HFFc6 (cell line): Measurements from ENCODE around the gene STAMBPL1. TPM values are rescaled to one million over a fixed set of nuclear protein-coding genes. Genes with fewer than 3 reads are reported as not detected.
A peak's percentile ranks its signal among the peaks of the same experiment; 100 is the strongest.
"Not testable (repeated sequence)": the region's sequence is repeated elsewhere in the genome, so short reads cannot be mapped to it uniquely, and the experiment has no call there.

Source experiments
- DNase-seq: peaks from one replicate; pipeline ENCODE4 v3.0.0-alpha.2; 2018
- H3K27ac Mint-ChIP-seq: 2 replicates; pipeline ENCODE4 v1.8.0; 2020; ENCODE audit warnings: mild to moderate bottlenecking, mixed read lengths
- H3K27me3 Mint-ChIP-seq: 2 replicates; pipeline ENCODE4 v1.8.0; 2021; ENCODE audit warnings: mild to moderate bottlenecking, moderate library complexity, mixed read lengths; ENCODE audit not compliant: insufficient read depth
- H3K36me3 Mint-ChIP-seq: 2 replicates; pipeline ENCODE4 v1.8.0; 2021; ENCODE audit warnings: low read depth, mixed read lengths
- H3K4me1 Mint-ChIP-seq: 2 replicates; pipeline ENCODE4 v1.8.0; 2020; ENCODE audit warnings: low read depth, mixed read lengths
- H3K4me3 Mint-ChIP-seq: 2 replicates; pipeline ENCODE4 v1.8.0; 2020; ENCODE audit warnings: mild to moderate bottlenecking, moderate library complexity, mixed read lengths
- H3K9me3 Mint-ChIP-seq: 2 replicates; pipeline ENCODE4 v1.8.0; 2020; ENCODE audit warnings: mild to moderate bottlenecking, mixed read lengths
- total RNA-seq, 6 experiments: library from RNA; stranded (reverse); fragmentation: NEBNext Ultra II Directional; extraction: Animal tissue kit (Norgen Biotek cat#: 25700); gene quantifications; 2 replicates in 1 of 6; 3 replicates in 5 of 6; pipeline ENCODE4 v1.2.3, GENCODE V29; 2021
- TF ChIP-seq, protein P1 (sequence below): fragments of 200-600 bp; sonication (generic); IDR thresholded peaks from 2 replicates; pipeline ENCODE4 v1.5.0; 2021; ENCODE audit warnings: antibody characterized with exemption, mild to moderate bottlenecking

STAMBPL1 gene
- total RNA-seq, 6 experiments from 2014 or later: 28.8 to 44.9 (median 40.6) TPM

DNA sequence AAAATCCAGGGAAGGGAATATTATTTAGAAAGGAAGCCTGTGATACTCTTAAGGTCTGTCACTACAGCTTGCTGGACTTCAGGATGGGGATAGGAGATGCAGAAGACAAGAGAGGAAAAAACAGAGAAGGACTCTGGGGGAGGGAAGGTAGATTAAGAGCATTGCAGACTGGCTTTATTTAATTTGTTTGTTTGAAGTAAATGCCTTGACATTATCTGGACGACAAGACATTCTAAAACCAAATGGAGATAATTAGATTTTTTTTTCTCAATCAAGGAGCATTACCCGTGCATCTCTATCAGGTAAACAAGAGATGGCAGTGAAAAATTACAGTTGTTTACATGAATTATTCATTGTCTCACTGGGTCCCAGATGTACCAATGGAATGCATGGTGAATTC is 48.2 kb downstream of the STAMBPL1 start:
- H3K4me1 Mint-ChIP-seq: peaks cover 63% of the 10 kb centered on the region
- DNase-seq: no peak
- H3K36me3 Mint-ChIP-seq: peaks cover 36% of the 10 kb centered on the region
- no peaks in the 10 kb centered on the region for H3K9me3 Mint-ChIP-seq
- no peak overlapping the region for H3K27ac Mint-ChIP-seq
- H3K27me3 Mint-ChIP-seq: no peaks in the 10 kb centered on the region
- TF ChIP-seq, protein P1, sequence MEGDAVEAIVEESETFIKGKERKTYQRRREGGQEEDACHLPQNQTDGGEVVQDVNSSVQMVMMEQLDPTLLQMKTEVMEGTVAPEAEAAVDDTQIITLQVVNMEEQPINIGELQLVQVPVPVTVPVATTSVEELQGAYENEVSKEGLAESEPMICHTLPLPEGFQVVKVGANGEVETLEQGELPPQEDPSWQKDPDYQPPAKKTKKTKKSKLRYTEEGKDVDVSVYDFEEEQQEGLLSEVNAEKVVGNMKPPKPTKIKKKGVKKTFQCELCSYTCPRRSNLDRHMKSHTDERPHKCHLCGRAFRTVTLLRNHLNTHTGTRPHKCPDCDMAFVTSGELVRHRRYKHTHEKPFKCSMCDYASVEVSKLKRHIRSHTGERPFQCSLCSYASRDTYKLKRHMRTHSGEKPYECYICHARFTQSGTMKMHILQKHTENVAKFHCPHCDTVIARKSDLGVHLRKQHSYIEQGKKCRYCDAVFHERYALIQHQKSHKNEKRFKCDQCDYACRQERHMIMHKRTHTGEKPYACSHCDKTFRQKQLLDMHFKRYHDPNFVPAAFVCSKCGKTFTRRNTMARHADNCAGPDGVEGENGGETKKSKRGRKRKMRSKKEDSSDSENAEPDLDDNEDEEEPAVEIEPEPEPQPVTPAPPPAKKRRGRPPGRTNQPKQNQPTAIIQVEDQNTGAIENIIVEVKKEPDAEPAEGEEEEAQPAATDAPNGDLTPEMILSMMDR: no peak
- no peak overlapping the region for H3K4me3 Mint-ChIP-seq

DNA sequence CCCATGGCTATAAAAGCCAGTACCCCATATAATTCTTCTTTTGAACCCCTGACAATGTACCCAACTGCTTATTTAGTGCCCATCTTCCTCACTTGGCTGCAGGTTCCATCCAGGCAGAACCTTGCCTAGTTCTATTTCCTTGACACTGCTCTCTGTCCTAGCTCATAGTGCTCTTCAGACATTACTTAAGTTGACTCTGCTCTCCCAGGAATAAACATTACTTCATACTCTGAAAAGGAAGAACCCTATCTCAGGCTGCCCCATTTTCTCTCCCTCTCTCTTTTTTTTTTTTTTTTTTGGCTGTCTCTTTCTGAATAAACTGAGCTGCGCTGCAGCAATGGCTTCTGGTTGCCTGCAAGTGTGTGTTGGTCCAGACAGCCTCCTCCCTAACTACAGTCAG is 51.5 kb downstream of the STAMBPL1 start:
- DNase-seq: no peak
- Mint-ChIP-seq H3K27ac (peak overlapping the region; percentile 37; the same call in 1 of the 2 replicates), H3K36me3 (peaks cover 30% of the 10 kb centered on the region), H3K4me1 (peaks cover 50% of the 10 kb centered on the region), H3K9me3 (no peaks in the 10 kb centered on the region), H3K27me3 (no peaks in the 10 kb centered on the region; the same call in 1 of the 2 replicates), H3K4me3 (no peak overlapping the region)
- TF ChIP-seq, protein P1: no peak

DNA sequence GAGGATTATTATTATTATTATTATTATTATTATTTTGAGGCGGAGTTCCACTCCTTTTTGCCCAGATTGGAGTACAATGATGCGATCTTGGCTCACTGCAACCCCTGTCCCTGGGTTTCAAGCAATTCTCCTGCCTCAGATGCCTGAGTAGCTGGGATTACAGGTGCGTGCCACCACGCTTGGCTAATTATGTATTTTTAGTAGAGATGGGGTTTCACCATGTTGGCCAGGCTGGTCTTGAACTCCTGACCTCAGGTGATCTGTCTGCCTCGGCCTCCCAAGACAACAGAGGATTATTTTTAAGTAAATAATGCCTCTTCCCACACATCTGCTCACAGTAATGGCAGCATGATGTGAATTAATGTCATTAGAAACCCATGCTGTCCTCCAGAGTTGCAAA is 52.0 kb downstream of the STAMBPL1 start:
- peaks cover 34% of the 10 kb centered on the region for H3K36me3 Mint-ChIP-seq
- H3K27ac Mint-ChIP-seq: peak overlapping the region; percentile 68
- peaks cover 45% of the 10 kb centered on the region for H3K4me1 Mint-ChIP-seq
- H3K9me3 Mint-ChIP-seq, DNase-seq, H3K27me3 Mint-ChIP-seq, H3K4me3 Mint-ChIP-seq: not testable (repeated sequence)

DNA sequence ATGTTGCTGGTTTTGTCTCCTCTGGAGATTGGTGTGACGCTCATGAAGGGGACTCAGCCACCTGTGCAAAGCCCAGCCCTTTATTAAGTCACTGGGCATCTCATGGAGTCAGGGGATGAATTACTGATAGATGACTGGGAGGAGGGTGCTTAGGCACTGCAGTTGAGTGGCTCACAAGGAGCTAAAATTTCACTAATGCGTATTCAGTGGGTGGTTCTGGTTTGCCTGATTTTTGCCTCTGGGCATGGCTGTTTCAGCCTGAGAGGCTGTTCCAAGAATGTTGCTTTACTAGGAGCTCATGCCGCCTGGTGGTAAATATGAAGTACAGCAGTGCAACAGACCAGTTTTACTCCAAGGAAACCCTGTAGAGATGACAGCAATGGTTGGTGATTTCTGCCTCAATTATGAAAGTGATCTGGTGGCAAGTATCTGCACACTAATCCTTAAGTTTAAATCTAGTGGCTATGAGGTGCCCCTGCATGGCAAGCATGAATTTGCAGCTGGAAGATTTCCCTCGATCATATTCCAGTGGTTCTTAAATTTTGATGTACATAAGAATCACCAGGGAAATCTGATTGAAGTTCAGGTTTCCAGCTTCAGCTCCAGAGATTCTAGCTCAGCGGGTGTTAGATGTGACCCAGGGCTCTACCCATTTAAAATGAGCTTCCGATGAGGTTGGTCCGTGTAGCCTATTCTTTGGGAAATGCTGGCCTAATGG is 52.7 kb downstream of the STAMBPL1 start:
- H3K9me3 Mint-ChIP-seq: no peaks in the 10 kb centered on the region
- peaks cover 34% of the 10 kb centered on the region for H3K36me3 Mint-ChIP-seq
- peaks cover 39% of the 10 kb centered on the region for H3K4me1 Mint-ChIP-seq
- H3K27me3 Mint-ChIP-seq: no peaks in the 10 kb centered on the region; the same call in 1 of the 2 replicates
- DNase-seq: peak; percentile 93
- peak overlapping the region; percentile 68 for H3K27ac Mint-ChIP-seq
- TF ChIP-seq, protein P1: peak; percentile 97
- H3K4me3 Mint-ChIP-seq: no peak overlapping the region

DNA sequence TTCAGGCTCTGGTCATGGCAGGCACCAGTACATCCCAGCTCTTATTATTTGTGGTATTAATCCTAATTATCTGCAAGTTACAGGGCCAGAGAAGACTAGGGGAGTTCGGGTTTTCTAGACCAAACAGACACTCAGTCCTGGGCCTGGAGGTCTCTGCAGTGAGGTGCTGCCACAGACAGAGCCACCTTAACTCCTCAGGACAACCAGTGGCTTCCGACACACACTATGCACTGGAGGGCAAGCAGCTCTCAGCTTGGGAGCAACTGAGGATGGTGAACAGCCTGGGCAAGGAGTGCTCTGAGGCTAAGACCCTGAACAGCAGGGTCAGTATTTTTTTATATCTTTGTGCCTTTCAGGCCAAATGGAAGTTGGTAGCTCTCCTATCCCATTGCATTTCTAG is 53.5 kb downstream of the STAMBPL1 start:
- H3K9me3 Mint-ChIP-seq: no peaks in the 10 kb centered on the region
- H3K4me1 Mint-ChIP-seq: peaks cover 32% of the 10 kb centered on the region

More for the DNA sequence above, 53.5 kb downstream of the STAMBPL1 start:
- Mint-ChIP-seq H3K27me3 (no peaks in the 10 kb centered on the region; the same call in 1 of the 2 replicates), H3K27ac (no peak overlapping the region), H3K36me3 (peaks cover 36% of the 10 kb centered on the region), H3K4me3 (no peak overlapping the region)
- no peak for DNase-seq
- TF ChIP-seq, protein P1: no peak
